ENCODE results near the gene RFTN1.

The RFTN1 gene

GRCh38 chr3:16361087-16361486 is 152.4 kb downstream of the RFTN1 start:
- FAIRE-seq, result no peak

DNA sequence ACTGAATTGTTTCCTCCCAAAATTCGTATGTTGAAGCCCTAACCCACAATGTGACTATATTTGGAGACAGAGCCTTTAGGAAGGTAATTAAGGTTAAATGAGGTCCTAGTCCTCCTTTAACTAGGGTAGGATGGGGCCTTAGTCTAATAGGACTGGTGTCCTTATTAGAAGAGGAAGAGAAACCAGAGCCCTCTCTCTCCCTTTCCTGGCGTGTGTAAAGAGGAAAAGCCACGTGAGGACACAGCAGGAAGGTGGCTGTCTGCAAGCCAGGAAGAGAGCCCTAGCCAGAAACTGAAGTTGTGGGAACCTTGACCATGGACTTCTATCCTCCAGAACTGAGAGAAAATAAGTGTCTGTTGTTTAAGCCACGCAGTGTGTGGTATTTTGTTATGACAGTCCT is 154.2 kb downstream of the RFTN1 start:
- FAIRE-seq (no peak), DNase-seq (ENCODE audit: low spot score) (no peak)

More at GRCh38 chr3:16361087-16361486, 152.4 kb downstream of the RFTN1 start:
- no peak for DNase-seq (ENCODE audit: low spot score)

DNA sequence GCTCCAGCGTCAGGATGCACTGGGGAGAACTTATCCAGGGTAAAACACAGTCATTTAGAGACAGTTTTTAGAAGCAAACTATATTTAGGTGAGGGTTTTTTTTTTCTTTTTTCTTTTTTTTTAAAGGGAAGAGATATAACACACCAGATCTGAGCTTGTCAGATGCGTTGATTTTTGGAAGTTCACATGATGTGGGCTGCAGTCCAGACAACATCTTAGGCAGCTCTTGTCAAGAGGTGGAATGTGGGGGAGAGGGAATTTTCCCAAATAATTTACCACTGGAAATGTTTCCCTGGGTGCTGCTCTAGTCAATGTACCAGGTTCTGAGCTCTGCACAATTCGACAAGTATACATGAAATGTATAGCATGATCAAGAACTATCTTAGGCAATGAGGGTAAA is 155.2 kb downstream of the RFTN1 start:
- DNase-seq (ENCODE audit: low spot score) (no peak), FAIRE-seq (no peak)

DNA sequence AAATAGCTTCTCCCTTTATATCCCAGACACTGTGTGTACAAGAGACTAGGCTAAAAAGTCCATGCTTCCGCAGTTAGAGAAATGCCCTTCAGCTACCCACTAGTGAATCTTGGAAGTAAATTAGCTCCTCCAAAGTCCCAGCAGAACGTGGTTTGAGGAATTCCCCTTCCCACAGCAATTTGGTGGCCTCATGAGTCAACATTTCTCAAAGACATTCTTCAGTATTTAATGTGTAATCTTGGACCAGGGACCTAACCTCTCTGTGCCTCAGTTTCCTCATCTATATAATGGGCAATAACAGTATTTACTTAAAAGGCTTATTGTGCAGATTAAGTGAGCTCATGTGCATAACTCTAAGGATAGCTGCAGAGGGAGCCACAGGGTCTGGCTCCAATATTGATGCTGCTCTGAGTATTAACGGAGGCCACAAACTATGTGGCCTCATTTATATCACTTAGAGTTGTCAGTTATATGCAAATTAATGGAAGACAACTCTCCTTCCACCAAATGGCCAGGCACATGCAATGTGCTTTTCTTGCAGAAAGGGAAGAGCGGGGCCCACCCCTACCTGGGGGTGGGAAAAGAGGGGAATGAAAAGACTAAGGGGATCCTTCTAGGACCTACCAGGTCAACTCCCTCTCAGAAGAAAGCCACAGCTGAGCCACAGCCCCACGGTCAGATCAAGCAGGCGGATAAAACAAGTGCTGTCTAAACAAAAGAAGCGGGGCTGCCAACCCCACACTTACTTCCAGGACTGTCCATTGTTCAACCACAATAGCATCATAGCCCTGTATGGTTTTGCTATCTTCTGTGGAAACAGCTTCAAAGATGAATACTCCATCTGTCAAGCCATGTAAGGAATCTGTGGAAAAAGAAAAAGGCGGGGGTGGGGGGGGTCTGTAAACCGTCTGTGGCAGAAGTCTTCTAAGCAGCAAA is 156.0 kb downstream of the RFTN1 start:
- DNase-seq (ENCODE audit: low spot score), result peak; percentile 26
- FAIRE-seq, result no peak

DNA sequence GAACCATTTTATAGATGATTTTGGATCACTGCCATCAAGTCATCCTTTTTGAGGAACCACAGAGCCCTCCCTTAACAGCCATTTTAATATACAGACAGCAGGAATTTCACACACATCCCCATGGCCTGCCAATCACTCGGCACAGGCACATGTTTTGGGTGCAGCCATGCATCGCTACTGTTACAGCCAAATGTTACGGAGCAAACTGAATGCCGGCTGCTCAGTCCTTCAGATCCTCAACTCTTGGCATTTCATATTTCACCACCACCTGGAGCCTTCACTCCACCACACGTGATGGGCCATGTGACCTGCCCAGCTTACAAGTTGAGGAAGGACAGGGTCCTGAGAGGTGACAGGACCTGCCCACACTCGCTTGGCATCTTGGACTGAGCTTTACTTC is 157.7 kb downstream of the RFTN1 start:
- no peak for DNase-seq (ENCODE audit: low spot score)
- FAIRE-seq, result no peak

- FAIRE-seq, result no peak
Observed at GRCh38 chr3:16354291-16354690, 159.2 kb downstream of the RFTN1 start.

GRCh38 chr3:16352428-16352827 is 161.1 kb downstream of the RFTN1 start:
- FAIRE-seq, result no peak
- no peak for DNase-seq (ENCODE audit: low spot score)

More at GRCh38 chr3:16354291-16354690, 159.2 kb downstream of the RFTN1 start:
- DNase-seq (ENCODE audit: low spot score), result no peak

GRCh38 chr3:16350597-16351318 is 162.7 kb downstream of the RFTN1 start:
- no peak for FAIRE-seq

GRCh38 chr3:16349986-16350596 is 163.4 kb downstream of the RFTN1 start:
- DNase-seq (ENCODE audit: low spot score) (no peak), FAIRE-seq (no peak)

More at GRCh38 chr3:16350597-16351318, 162.7 kb downstream of the RFTN1 start:
- no peak for DNase-seq (ENCODE audit: low spot score)

DNA sequence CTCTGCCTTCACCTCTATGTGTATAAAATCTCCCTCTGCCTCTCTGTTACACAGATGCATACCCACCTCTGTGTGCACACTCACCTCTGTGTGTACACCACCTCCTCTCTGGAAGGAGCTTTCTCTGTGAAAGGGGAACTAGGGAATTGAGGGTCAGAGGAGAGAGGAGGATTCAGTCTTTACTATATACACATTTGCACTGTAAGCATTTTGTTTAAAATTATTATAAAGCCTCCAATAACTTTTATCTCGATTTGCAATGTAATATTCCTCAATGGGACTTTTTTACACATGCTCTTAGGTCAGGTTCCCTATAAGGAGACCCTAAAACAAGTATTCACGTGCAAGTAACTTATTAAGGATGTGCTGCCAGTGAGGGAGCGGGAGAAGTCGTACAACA is 166.0 kb downstream of the RFTN1 start:
- DNase-seq (ENCODE audit: low spot score) (no peak), FAIRE-seq (no peak)

DNA sequence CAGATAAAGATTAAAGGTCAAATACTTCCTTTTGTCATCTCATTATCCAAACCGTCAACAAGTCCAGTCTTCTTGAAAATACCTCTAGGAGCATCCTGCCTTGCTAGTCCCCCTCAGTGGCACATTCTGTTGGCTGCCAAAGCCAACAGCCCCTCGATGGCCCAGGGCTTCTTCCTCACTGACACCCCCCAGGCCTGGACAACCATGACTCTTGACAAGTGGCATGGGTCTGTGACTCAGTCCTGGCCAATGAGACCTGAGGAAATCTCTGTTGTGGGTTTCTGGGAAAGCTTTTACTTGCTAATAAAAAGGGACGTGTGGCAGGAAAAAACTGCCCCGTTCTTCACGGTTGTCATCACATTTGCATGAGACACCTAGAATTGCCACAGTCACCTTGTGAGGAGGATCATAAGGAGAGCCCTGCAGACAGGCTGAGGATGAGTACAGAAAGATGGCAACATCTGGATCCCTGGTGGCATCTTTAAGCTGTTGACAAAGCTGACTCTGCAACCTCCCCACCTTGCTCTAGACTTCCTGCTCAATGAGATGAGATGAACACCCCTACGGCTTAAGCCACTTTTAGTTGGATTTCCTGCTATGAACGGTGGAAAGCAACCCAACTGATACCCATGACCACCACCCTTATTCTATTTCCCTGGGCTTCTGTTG is 167.0 kb downstream of the RFTN1 start:
- FAIRE-seq (no peak), DNase-seq (ENCODE audit: low spot score) (no peak)

DNA sequence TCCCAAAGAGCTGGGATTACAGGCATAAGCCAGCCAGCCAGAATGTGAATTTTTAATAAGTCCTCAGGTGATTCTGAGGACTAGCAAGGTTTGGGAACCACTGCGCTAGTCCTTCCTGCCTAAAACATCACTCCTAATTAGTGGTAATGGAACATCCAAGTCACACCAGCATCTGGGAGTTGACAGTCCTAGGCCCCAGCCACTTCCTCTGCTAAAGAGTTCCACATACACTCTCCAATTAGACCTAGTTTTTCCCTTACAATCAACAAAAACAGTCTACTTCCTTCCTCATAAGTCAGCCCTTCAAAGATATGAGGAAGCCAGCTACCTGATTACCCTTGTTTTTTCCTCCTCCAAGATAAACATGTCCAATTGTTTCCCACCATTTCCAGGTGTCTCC is 170.4 kb downstream of the RFTN1 start:
- DNase-seq (ENCODE audit: low spot score) (no peak), FAIRE-seq (no peak)

DNA sequence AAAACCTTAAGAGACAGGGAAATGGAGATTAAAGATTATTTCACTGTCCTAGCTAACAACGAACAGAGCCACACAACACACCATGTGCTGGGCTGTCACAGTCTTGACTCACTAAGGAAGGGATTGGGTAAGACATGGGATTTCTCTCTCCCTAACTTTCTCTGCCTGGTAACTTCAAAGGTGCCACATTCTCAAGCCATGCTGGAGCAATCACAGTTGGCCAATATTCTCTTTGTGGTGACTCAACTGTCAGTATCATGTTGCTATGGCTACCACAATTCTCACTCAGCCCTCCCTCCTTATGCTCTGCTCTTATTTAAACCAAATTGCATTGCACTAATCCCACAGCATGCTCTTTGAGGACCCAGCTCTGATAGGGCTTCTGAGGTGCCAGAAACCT is 174.5 kb downstream of the RFTN1 start:
- FAIRE-seq, result no peak
- peak; percentile 56 for DNase-seq (ENCODE audit: low spot score)

GRCh38 chr3:16337856-16338540 is 175.5 kb downstream of the RFTN1 start:
- FAIRE-seq, result no peak
- DNase-seq (ENCODE audit: low spot score), result no peak

DNA sequence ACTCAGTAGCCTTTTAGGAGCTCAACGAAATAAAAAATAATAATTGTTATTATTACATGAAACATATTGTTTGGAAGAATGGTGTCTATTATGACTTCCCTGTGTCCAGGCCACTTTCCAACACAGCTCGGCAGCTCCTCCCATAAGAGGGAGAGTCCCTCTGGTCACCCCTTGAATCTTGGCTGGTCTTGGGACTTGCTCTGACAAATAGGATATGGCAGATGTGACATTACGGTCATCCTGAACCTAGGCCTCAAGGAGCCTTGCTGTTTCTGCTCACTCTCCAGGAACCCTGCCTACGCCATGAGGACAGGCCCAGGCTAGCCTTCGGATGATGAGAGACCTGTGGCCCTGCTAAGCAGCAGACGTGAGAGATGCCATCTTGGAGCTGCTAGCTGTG is 176.7 kb downstream of the RFTN1 start:
- FAIRE-seq (no peak), DNase-seq (ENCODE audit: low spot score) (no peak)

DNA sequence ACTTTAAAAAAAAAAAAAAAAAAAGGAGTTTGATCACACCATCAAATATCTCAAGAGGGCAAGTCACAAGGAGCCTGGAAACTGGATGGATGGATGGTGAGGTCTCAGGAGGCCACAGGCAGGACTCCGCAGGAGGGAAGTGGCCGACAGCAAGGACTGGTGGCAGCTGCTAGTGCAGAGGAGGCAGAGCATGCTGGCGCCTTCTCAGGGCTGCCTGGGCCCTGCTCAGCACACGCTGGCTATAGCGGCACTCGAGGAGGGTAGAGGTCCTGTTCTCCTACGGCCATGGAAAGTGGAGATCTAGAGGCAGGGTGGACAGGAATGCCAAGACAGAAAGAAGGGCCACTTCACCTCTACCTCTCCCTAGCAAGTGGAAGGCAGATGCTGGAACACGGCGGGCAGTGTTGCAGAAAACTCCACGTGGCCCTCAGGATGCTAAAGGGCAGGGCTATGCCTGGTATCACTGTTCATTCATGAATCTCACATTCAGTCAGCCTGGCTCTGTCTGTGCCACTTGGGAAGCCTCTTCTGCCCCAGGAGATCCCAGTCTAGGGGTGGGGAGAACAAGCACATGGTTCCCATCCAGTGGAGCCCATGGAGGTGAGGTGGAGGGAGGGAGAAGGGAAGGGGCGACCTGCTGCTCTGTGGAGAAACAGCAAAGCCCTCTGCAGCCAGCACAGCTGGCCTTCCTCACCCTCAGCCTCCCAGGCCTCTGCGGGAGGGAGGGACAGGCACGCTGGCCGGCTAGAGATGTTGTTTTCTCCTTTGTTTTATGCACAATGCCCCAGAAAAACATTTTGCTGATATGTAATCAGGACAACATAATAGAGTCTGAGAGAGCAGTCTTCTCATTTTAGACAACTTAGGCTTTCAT is 177.5 kb downstream of the RFTN1 start:
- no peak for FAIRE-seq
- no peak for DNase-seq (ENCODE audit: low spot score)

DNA sequence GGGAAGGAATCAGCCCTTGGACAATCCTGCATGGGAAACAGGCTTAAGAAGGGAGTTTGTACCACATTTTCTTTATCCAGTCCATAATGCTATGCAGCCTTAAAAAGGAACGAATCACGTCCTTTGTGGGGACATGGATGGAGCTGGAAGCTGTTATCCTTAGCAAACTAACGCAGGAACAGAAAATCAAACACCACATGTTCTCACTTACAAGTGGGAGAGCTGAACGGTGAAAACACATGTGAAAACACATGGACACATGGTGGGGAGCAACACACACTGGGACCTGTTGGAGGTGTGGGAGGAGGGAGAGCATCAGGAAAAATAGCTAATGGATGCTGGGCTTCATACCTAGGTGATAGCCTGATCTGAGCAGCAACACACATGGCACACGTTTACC is 178.2 kb downstream of the RFTN1 start:
- no peak for DNase-seq (ENCODE audit: low spot score)
- FAIRE-seq, result no peak

DNA sequence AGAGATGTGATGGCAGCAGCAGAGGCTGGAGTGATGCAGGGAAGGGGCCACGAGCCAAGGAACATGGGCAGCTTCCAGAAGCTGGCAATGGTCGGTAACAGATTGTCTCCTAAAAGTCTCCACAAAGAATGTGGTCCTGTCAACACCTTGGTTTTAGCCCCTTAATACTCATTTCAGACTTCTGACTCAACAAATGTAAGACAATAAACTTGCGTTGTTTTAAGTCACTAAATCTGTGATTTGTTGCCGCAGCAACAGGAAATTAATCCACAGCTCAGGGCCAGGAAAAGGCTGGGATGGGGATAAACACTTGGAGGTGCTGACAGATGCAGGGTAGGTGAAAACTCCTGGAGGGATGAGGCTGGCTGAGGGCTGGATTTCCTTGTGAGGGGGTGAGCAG is 178.6 kb downstream of the RFTN1 start:
- no peak for DNase-seq (ENCODE audit: low spot score)
- no peak for FAIRE-seq

DNA sequence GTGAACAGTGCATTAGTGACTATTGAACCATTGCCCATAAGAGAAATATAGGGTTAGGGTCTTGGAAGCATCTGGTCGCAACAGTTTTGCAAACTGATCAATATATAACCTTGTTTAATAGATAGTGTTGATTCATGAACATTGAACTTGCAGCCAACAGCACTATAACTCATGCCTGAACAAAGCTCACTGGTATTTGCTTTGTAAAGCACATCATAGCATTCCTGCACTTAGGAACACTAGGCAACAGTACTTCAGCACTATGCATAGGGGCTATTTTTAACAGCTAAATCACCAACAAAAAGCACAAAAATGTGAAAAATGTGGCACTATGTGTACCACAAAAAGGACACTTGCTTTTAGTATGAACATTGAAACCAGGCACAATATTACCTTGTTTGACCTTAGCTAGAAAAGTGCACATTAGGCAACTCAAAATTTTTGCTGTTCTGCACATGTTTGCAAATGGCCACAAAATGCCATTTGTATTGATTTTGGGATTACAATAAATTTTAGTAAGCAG is 180.5 kb downstream of the RFTN1 start:
- FAIRE-seq, result no peak
- DNase-seq (ENCODE audit: low spot score), result no peak

Data from RCC 7860 (cell line).